ENCODE results near the gene OSBPL6.

GRCh38 chr2:178333851-178334250 is 139.5 kb downstream of the OSBPL6 start:
- TF ChIP-seq, protein P1, sequence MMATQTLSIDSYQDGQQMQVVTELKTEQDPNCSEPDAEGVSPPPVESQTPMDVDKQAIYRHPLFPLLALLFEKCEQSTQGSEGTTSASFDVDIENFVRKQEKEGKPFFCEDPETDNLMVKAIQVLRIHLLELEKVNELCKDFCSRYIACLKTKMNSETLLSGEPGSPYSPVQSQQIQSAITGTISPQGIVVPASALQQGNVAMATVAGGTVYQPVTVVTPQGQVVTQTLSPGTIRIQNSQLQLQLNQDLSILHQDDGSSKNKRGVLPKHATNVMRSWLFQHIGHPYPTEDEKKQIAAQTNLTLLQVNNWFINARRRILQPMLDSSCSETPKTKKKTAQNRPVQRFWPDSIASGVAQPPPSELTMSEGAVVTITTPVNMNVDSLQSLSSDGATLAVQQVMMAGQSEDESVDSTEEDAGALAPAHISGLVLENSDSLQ (IDR thresholded peaks at IDR 0.05) = no peak
- no peak for TF ChIP-seq BHLHE40 (IDR thresholded peaks at IDR 0.05; ENCODE audit: borderline replicate concordance)
- no peak for TF ChIP-seq NFRKB (IDR thresholded peaks at IDR 0.05)
- no peak for TF ChIP-seq SP1 (IDR thresholded peaks at IDR 0.05)
- no peak for TF ChIP-seq CTBP1 (IDR thresholded peaks at IDR 0.05; ENCODE audit: borderline replicate concordance)
- TF ChIP-seq L3MBTL2 (conservative IDR thresholded peaks at IDR 0.05) = no peak
- no peak for TF ChIP-seq ARNT (IDR thresholded peaks at IDR 0.05)
- TF ChIP-seq ELF4 (IDR thresholded peaks at IDR 0.05) = no peak
- no peak for TF ChIP-seq FOXA1 (IDR thresholded peaks at IDR 0.05)
- TF ChIP-seq TARDBP (IDR thresholded peaks at IDR 0.05) = no peak
- TF ChIP-seq FOXK2 (IDR thresholded peaks at IDR 0.05) = no peak
